ELR (cell line): ENCODE measurements around the gene GMNC.
"Not testable (repeated sequence)": the region's sequence is repeated elsewhere in the genome, so short reads cannot be mapped to it uniquely, and the experiment has no call there.

Experiments
- DNase-seq: peaks from one replicate; pipeline ENCODE4 v3.0.0-alpha.2; 2015; ENCODE audit warnings: low read depth

Gene GMNC, protein sequence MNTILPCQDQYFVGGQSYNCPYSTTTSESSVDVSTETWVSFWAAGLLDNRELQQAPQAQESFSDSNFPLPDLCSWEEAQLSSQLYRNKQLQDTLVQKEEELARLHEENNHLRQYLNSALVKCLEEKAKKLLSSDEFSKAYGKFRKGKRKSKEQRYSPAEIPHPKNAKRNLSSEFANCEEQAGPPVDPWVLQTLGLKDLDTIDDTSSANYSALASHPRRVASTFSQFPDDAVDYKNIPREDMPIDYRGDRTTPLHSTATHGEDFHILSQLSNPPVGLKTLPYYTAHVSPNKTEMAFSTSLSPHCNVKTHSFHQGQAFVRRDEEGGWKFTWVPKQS

DNA sequence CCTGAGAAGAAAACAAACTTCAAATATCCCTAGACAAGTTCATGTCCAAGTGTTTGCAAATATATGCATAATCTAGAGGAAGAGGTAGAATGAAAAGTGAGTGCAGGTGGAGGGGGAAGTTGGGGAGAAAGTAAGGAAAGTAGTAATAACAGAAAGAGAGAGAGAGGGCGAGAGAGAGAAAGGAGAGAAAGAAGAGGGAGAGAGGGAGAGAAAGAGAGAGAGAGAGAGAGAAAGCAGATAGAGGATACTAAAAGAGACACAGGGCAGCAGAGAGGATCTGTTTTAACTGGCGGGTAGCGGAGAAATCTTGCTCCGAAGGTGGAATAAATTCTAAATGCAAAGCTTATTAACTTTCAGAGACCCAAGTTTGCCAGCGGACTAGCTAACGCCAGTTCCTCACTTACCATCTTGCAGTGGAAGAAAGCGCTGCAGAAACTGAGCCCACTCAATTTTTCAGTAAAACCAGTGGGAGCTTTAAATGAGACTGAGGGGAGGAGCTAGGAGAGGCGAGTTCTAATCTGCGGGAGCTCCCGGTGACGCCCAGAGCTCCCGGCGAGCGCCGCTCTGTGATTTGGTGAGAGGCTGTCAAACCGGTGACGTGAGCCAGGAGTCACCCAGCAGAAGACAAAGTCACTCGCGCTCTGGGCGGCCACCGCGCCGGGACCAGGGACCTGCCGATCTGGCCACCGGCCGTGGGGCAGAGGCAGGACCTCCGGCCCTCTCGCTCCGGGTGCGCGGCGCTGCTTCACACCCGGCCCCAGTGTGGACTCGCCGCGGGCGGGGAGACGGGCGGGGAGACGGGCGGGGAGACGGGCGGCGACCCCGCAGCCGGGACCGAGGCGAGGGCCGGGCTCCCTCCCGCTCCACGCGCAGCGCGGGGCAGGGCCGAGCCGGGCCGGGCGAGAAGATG lies at the start of gene GMNC:
TSS of gene GMNC (minus strand) at position 486 of the 910 bp plus-strand sequence. CDS start at position 407, 79 bp downstream.
- DNase-seq = peak; percentile 83

DNA sequence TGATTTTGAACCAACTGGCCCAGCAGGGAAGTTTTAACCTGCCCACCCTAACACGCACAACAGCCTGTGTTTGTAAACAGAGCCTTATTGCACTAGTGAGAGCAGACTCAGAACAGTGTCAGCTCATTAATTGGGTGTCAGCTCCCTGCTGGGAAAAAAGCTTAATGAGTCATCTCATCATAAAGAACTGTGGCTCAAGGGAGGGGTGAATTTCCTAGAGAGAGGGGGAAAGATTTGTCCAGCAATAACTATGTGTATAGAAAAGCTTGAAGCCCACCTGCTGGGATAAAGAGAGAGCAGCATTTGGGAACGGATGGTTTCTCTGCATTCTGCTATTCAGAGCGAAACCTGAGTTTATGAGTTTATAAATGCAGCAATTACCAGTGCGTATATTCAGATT lies 48.9 kb upstream of the GMNC start:
- DNase-seq = no peak

DNA sequence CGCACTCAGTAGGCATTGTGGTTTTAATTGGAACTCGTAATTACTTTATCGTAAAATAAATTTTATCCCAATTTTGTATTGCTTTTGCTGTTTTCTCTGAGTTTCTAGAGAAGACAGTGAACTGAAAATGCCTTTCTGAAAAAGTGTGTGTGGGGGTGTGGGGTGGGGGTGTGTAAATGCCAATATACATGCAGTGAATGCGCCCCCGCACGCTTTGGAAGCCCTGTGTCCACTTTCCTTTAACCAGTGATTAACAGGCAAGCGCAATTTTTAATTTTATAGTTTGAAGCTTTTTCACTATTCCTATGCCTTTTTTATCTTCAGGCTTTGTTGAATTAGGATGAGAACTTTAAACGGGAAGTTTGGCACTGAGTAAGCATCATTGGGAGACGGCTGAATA lies 47.4 kb upstream of the GMNC start:
- no peak for DNase-seq

DNA sequence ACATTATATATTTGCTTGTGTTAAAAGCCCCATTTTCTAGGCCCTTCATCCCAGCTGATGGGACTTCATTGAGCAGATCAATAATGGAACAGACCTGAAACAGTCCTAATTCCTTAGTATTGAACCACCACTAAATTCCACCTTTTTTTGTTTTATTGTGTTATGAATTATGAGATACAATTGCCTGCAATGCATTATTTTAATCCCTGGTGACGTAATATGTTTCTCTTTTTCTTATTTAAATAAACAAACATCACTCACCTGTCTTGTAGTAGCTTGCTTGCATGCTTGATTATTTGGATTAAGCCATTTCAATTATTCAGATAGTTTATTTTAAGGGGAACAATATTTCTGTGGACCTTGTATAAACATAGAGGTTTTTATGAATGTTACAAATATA lies 40.7 kb upstream of the GMNC start:
- DNase-seq = no peak

DNA sequence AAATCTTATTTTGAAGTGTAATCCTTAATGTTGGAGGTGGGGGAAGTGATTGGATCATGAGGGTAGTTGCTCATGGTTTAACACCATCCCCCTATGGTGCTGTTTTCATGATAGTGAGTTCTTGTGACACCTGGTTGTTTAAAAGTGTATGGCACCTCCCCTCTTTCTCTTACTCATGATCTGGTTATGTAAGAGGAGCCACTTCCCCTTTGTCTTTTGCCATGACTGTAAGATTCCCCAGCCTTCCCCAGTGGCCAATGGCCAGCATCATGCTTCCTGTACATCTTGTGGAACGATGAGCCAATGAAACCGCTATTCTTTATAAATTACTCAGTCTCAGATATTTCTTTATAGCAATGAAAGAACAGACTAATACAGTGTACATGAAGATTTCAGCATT lies 39.8 kb upstream of the GMNC start:
- peak; percentile 8 for DNase-seq

DNA sequence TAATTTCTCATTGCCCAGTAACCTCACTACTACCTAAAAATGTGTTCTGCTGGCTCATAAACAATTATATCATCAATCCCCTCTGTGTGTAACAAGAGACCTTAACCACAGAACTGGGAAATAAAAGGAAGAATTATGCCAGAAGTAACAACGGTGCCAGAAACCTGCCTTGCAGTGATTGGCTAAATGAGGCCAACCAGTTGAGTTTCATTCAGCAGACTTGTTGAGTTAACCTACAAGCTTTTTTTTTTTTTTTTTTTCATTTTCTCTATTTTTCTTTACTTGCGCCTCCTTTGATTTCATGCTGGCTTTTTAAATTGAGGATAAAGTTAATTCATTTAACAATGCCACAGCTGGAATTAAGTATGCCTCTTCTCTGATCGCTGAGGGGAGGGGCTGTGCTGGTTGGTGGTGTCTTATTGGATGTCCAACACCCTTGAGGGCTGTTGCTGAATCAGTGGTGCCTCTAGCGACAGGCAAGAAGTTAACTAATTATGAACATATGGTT lies 30.0 kb upstream of the GMNC start:
- no peak for DNase-seq

DNA sequence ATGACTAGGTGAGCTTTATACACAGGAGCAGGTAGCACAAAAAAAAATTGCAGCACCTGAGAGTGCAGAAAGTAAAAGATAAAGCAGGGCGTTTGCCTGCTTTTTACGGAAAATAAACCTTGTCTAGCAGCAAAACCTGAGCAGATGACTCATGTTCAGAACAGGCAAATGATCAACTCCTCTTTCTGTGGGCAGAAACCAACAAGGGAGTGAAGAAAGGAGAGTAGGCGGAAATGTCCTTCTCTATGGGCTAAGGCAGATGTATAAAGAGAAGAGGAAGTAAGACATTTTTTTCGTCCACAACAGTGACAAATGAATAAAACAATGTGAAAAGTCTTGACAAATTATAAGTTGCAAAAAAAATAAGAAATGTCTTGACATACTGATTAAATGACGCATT lies 24.5 kb upstream of the GMNC start:
- DNase-seq = peak; percentile 16

DNA sequence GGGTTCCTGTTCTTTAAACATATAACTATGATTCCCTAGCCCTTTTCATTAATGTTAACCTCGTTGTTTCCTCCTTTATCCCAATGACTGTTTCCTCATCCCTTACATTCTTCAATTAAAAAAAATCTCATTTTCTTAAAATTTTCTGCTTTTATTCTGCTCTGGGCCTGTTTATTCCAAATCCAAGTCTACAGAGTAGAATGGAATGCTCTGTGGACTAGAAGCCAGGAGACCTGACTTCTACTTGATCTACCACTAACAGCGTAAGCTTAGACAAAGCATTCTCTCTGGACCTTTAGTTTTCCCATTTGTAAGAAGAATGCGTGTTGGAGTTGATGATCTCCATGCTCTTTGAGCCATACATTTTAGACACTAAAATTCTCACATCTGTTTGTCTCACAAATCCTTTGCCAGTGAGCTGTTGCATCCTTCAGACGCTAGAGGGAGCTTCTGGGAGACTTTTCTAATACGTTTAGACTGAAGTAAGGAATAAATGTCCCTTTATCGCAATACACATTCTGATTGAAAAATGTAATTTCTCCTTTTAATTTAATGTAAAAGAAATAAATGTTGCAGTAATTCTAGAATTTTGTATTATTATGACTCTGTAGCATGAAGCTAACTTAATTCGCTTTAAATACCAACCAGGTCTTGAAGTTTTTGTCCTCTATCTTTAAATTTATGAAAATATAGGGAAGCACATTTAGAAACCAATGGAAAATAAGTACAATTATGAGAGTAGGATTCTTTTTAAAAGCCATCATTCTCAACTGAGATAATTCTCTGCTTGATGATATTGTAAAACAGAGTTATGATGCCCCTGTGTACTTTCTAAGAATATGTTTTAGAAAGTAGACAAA lies 21.7 kb upstream of the GMNC start:
- peak; percentile 82 for DNase-seq

DNA sequence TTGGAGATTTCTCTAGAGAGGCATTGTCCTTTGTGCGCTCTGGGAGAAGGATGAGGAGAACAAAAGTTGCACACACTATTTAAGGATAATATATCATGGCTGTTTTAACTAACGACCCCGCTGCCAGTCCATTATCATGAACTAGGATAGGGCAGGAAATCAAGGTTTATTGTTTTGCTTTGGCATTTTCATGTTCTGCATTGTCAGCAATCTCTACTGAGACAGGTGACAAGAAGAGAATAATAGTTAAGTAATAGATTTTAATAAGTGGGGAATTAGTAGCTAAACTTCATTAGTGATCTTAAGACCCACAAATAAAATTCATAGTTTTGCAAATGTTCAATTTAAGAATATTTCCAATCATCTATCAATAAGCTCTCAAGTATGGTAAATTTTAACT lies 20.6 kb upstream of the GMNC start:
- no peak for DNase-seq

DNA sequence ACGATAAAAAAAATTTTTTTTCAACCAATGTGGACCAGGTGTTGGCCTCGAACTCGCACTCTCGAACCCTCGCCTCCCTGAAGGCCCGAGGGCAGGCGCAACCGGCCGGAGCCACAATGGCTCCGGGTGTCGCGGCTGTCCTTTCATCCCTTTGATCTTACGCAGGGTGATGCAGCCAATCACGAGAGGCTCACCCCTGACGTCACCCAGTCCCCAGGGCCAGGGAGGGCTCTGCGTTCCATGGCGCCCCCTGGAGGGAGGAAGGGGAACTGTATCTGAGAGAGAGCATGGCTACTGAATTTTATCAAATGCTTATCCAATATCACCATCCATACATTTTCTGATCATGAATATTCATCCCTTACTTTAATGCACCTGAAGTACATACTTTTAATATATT lies 15.4 kb upstream of the GMNC start:
- no peak for DNase-seq

DNA sequence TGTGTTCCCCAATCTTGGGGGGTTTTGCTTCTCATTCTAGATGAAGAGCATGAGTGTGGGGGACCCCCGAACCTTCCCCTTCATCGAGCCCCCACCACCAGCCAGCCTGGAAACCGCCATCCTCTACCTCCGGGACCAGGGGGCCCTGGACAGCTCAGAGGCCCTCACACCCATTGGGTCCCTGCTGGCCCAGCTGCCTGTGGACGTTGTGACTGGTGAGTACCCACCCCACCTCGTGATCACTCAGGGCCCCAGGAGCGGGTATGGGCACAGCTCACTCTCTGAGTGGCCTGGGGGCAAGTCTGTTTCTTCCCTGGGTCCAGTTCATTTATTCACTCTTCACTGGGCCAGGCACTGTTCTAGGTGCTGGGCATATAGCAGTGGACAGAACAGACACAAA lies 13.9 kb upstream of the GMNC start:
- not testable (repeated sequence) for DNase-seq

DNA sequence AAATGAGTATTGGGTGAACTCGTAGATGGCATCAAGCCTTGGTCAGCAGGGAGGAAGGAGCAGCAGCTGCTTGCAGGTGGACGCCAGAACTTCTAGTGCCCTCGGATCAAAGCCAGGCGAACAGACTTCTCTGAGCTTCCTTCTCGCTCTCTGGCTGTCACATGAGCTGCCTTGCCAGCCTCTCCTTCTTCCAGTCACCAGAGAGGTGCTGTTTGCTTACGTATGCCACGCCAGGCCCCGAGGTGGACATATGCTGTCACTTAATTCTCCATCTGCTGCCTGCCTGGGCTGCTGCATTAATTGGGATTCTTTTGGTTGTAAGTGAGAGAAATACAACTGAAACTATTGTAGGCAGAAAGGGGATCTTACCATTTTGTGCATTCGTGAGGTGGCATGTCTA lies 12.6 kb upstream of the GMNC start:
- not testable (repeated sequence) for DNase-seq

DNA sequence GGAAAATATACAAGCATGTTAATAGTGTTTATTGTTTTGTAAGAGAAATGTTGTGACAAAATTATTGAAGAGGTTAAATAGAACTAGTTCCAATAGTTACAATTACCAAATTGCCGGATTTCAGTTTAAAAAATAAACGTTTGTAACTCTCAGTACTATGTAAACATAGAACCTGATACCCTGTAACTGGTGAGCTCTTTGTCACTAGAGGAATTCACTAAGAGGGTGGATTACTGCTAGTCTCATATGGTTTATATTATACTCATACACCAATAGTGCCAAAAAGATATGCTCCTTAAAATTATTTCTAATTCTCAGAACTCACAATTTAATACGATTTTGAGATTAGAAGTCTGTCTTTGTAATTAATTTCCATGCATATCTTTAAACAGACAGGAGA lies 7.6 kb upstream of the GMNC start:
- no peak for DNase-seq

DNA sequence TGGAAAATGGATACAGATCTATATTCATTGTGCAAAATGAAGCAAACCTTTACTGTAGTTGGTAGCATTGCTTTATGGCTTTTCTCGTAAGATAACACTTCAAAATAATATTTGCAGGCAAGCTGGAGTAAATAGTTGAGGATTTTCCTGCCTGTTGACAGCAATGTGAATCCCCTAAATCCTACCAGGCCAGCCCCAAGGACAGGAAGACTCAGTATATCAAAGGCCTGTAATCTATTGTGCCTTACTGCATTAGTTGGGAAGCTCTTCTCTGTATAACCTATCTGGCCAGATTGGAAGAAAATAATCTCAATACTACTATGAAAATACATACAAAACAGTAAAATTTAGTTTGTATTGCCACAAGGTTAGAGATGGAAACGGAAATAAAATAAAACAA lies 4.6 kb upstream of the GMNC start:
- no peak for DNase-seq

DNA sequence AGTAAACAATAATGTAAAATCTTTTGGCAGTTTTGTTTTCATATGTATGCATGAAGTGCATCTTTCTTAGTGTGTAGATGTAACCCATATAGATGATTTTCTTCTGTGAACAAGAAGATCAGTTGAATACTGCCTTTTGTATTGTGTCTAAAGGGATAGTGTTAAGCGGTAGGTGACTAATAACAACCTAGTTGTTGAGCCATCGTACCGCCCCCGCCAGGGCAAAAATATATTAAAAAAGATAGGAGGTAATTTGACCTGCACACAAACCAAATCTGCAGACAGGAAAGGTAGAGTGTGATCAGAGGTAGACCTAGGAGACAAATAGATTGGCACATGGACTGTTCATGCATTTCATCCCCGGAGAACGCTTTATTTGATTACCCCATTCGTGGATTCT lies 3.3 kb upstream of the GMNC start:
- DNase-seq = peak; percentile 52

DNA sequence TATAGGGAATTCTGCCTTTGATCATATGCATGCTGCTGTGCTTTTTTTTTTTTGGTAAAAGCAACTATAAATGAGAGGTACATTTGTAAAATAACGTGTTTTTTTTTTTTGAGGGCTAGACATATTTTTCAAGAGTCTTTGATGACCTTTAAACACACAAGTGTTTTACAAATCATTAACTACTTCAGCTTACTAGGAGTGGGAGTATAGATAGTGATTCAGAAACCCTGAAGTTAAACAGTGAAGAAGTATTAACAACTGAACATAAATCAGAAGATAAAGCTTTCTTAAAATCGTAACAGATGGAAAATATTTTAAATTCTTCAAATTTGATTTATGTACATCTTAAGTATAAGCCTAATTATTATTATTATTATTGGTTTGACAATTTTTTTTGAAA lies 2.9 kb upstream of the GMNC start:
- DNase-seq = no peak

DNA sequence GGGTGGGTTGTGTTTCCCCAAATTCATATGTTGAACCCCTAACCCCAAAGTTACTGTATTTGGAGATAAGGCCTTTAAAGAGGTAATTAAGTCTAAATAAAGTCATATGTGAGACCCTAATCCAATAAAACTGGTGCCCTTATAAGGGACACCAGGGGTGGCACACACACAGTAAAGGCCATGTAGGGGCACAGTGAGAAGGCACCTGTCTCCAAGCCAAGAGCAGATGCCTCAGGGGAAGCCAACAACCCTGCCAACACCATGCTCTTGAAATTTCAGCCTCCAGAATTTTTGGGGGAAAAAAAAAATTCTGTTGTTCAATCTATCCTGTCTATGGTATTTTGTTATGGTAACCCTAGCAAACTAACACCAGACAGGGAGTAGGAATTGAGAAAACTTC lies 1.5 kb upstream of the GMNC start:
- no peak for DNase-seq

DNA sequence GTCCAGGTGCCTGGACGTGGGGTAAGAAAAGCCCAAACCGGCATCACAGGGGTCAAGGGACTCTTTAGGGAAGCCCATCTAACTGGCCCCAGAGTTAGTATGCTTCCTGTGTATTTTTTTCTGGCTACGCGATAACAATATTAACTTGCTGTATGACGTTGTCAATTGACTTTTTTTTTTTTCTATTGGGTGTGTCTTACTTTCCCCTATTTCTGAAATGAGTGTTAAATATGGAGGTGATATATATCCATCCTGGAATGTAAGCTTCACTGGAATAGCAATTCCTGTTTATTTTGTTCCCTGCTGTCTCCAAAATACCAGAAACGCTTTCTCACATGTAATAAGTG lies 598 bp upstream of the GMNC start:
- peak; percentile 44 for DNase-seq

DNA sequence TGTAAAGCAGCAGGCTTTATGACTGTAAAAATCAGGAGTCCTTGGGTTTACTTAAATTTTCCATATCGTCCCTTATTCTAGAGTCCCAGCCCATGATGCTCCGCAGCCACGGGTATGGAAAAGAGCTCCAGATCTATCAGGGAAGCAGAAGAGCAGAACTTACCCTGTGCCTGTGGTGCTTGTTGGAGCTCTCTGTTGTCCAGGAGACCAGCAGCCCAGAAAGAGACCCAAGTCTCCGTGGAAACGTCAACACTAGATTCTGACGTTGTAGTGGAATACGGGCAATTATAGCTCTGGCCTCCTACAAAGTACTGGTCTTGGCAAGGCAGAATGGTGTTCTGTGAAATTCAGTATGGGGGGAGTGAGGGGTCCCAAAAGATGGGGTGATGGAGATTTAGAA lies 2.0 kb downstream of the GMNC start:
- no peak for DNase-seq

DNA sequence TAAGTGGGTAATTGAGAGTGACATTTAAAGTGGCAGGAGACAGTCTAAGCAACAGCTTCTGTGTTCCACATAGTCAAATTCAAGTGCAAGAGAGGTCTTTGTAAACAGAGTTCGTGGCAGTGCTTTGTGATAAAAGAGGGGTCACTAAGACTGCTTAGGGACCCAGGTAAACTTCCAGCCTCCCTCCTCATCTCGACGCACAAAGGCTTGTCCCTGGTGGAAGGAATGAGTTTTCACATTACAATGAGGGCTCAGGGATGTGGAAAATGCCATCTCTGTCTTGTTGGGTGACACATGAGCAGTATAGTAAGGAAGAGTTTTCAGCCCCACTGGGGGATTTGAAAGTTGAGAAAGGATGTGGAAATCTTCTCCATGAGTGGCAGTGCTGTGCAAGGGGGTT lies 7.3 kb downstream of the GMNC start:
- DNase-seq = peak; percentile 15

DNA sequence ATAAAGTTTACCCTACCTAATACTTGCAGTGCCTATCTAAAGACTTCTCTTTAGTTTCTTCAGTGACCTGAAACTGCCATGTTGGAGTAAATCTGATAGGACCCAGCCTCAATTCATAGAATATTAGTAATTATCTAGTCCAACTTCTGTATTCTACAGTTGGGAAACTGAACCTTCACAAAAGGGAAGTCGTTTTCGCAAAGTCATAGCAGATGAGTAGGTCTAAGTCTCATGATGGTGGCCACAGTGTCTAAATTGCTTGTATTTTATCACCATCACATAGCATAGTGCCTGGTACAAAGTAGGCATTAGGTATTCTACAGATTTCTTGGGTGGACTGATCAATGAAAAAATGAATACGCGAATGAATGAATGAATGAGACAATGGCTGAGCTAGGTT lies 8.4 kb downstream of the GMNC start:
- DNase-seq = no peak

DNA sequence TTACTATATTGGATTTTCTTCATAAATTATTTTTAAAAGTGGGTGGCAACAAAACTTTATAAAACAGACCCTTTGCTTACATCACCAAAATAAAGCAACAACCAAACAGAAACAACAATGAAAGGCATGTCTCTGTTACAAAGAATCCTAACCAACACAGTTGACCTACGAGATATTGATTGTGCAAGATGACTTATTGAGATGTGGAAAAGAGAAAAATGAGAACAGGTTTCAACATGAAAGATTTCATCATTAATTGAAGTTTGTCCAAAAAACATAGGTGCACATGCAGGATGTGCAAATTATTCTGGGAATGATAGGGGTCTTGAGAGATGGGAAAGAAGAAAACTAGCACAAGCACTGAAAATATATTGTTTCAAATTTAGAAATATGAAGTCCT lies 9.0 kb downstream of the GMNC start:
- DNase-seq = no peak
